Gastrocnemius medialis (tissue), 4 donors: ENCODE measurements around the gene RNASE13.

Experiments used
- POLR2A ChIP-seq, 2 donors: fragments of 450-650 bp; IDR thresholded peaks; one replicate each; pipeline ENCODE4 v1.6.1; 2017; ENCODE audit warnings: antibody characterized with exemption in 2 of 2, mild to moderate bottlenecking in 2 of 2, moderate library complexity in 2 of 2
- TF ChIP-seq, protein P1 (sequence below), 5 experiments: fragments of 450-650 bp in 3 of 5; fragments of 200-600 bp in 2 of 5; sonication (generic) in 2 of 5; IDR thresholded peaks in 4 of 5; conservative IDR thresholded peaks in 1 of 5; 1 replicate in 4 of 5; 2 replicates in 1 of 5; pipeline ENCODE4 v1.5.1; 2016 to 2019; ENCODE audit warnings: antibody characterized with exemption in 5 of 5, mild to moderate bottlenecking in 3 of 5, moderate library complexity in 3 of 5

- TF ChIP-seq, protein P1, sequence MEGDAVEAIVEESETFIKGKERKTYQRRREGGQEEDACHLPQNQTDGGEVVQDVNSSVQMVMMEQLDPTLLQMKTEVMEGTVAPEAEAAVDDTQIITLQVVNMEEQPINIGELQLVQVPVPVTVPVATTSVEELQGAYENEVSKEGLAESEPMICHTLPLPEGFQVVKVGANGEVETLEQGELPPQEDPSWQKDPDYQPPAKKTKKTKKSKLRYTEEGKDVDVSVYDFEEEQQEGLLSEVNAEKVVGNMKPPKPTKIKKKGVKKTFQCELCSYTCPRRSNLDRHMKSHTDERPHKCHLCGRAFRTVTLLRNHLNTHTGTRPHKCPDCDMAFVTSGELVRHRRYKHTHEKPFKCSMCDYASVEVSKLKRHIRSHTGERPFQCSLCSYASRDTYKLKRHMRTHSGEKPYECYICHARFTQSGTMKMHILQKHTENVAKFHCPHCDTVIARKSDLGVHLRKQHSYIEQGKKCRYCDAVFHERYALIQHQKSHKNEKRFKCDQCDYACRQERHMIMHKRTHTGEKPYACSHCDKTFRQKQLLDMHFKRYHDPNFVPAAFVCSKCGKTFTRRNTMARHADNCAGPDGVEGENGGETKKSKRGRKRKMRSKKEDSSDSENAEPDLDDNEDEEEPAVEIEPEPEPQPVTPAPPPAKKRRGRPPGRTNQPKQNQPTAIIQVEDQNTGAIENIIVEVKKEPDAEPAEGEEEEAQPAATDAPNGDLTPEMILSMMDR (IDR thresholded peaks at IDR 0.05 in 4 of 5, conservative IDR thresholded peaks at IDR 0.05 in 1 of 5), result no peak
- TF ChIP-seq POLR2A (IDR thresholded peaks at IDR 0.05), result no peak
Measured at GRCh38 chr14:21084396-21084795, 49.8 kb upstream of the RNASE13 start.
